Natural killer cell (primary cell): Measurements from ENCODE around the gene UBE2QL1. TPM values are rescaled to one million over a fixed set of nuclear protein-coding genes. Genes with fewer than 3 reads are reported as not detected.

Experiments used
- ATAC-seq, 3 donors: fragments of 150-1000 bp in 2 of 3; fragments of 200-7000 bp in 1 of 3; cut with Tn5 transposase; 1 replicate in 1 of 3; 2 replicates in 2 of 3; pipeline ENCODE4 v1.10.0; 2021; ENCODE audit warnings: mild to moderate bottlenecking in 2 of 3, moderate library complexity in 2 of 3
- DNase-seq, 2 donors: peaks; one replicate each; pipeline versions ENCODE4 v3.0.0 to v3.0.0-alpha.2; 2013 to 2021; ENCODE audit warnings: mixed read lengths in 1 of 2
- H3K27ac ChIP-seq: one replicate; pipeline ENCODE4 v1.5.1; 2013; ENCODE audit warnings: mild to moderate bottlenecking, low read length
- H3K27me3 ChIP-seq: one replicate; pipeline ENCODE4 v1.6.1; 2013; ENCODE audit warnings: low read length; ENCODE audit not compliant: control insufficient read depth, insufficient read depth
- H3K36me3 ChIP-seq: one replicate; pipeline ENCODE4 v1.6.1; 2013; ENCODE audit warnings: low read length; ENCODE audit not compliant: control insufficient read depth, insufficient read depth
- H3K4me1 ChIP-seq: one replicate; pipeline ENCODE4 v1.6.1; 2013; ENCODE audit warnings: low read length; ENCODE audit not compliant: control insufficient read depth, insufficient read depth
- H3K4me3 ChIP-seq: one replicate; pipeline ENCODE4 v1.5.1; 2013; ENCODE audit warnings: low read length
- H3K9me3 ChIP-seq: one replicate; pipeline ENCODE4 v1.6.1; 2013; ENCODE audit warnings: low read length; ENCODE audit not compliant: control insufficient read depth, insufficient read depth
- H3K27ac Mint-ChIP-seq, 2 donors: one replicate each; pipeline ENCODE4 v1.8.0; 2022; ENCODE audit warnings: mild to moderate bottlenecking in 2 of 2, mixed read lengths in 2 of 2, moderate library complexity in 1 of 2
- H3K27me3 Mint-ChIP-seq, 2 donors: one replicate each; pipeline ENCODE4 v1.8.0; 2022; ENCODE audit warnings: low read depth in 2 of 2, mixed read lengths in 2 of 2
- H3K36me3 Mint-ChIP-seq: one replicate; pipeline ENCODE4 v1.8.0; 2022; ENCODE audit warnings: mixed read lengths
- H3K4me1 Mint-ChIP-seq, 2 donors: one replicate each; pipeline ENCODE4 v1.8.0; 2022; ENCODE audit warnings: mixed read lengths in 2 of 2
- H3K4me3 Mint-ChIP-seq: one replicate; pipeline ENCODE4 v1.8.0; 2022; ENCODE audit warnings: mild to moderate bottlenecking, moderate library complexity, mixed read lengths
- H3K9me3 Mint-ChIP-seq, 2 donors: one replicate each; pipeline ENCODE4 v1.8.0; 2022; ENCODE audit warnings: mixed read lengths in 2 of 2
- WGBS: methylation state at CpG from one replicate; pipeline ENCODE4 v1.1.7; 2013; ENCODE audit warnings: missing lambda C conversion rate; ENCODE audit not compliant: insufficient coverage; 5-methylcytosine and 5-hydroxymethylcytosine counted together
- intact Hi-C: fragments of 100-400 bp; cut with micrococcal nuclease; formaldehyde crosslinking; loops from one replicate; pipeline ENCODE4 v1.14.2; 2022
- total RNA-seq, 4 donors: library from RNA; stranded (reverse); fragments of 120-200 nt in 1 of 4; gene quantifications; one replicate each; pipeline versions ENCODE4 v1.2.3 to v1.2.4, GENCODE V29; 2013 to 2022
- TF ChIP-seq, protein P1 (sequence below): fragments of 200-600 bp; IDR thresholded peaks from one replicate; pipeline ENCODE4 v1.8.0; 2022; ENCODE audit warnings: antibody characterized with exemption

UBE2QL1 gene
- total RNA-seq, 3 donors from 2014 or later (not counting 1 experiment from before 2014, with no cell fraction given) = not detected

DNA sequence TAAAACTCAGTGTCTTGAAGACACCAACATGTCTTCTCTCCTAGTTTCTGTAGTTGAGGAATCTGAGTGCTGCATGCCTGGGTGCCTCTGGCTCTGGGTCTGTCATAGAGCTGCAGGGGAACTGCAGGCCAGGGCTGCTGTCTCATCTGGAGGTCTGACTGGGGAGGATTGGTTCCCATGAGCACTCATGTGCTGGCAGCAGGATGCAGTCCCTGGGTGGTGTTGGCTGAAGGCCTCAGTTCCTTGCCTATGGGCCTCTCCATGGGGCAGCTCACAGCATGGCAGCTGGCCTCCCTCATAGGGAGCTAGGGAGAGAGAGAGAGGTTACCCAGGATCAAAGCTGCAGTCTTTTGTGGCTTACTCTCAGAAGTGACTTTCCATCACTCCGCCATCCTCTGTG is 22.6 kb downstream of the UBE2QL1 start:
- WGBS = 88% methylated on average over 1 of the region's 1 CpG
- Mint-ChIP-seq H3K27me3 (peaks cover 8 to 13% of the 10 kb centered on the region in 2 donors), H3K27ac (no peak overlapping the region), H3K9me3 (no peaks in the 10 kb centered on the region), H3K4me1 (no peaks in the 10 kb centered on the region), H3K36me3 (no peaks in the 10 kb centered on the region), H3K4me3 (no peak overlapping the region)
- Histone ChIP-seq H3K4me1 (no peaks in the 10 kb centered on the region), H3K27me3 (no peaks in the 10 kb centered on the region), H3K4me3 (no peak overlapping the region), H3K27ac (no peak overlapping the region), H3K36me3 (no peaks in the 10 kb centered on the region), H3K9me3 (no peaks in the 10 kb centered on the region)
- TF ChIP-seq, protein P1, sequence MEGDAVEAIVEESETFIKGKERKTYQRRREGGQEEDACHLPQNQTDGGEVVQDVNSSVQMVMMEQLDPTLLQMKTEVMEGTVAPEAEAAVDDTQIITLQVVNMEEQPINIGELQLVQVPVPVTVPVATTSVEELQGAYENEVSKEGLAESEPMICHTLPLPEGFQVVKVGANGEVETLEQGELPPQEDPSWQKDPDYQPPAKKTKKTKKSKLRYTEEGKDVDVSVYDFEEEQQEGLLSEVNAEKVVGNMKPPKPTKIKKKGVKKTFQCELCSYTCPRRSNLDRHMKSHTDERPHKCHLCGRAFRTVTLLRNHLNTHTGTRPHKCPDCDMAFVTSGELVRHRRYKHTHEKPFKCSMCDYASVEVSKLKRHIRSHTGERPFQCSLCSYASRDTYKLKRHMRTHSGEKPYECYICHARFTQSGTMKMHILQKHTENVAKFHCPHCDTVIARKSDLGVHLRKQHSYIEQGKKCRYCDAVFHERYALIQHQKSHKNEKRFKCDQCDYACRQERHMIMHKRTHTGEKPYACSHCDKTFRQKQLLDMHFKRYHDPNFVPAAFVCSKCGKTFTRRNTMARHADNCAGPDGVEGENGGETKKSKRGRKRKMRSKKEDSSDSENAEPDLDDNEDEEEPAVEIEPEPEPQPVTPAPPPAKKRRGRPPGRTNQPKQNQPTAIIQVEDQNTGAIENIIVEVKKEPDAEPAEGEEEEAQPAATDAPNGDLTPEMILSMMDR = no peak
- no peak for DNase-seq
- ATAC-seq = no peak
- intact Hi-C loops = no loop called here

DNA sequence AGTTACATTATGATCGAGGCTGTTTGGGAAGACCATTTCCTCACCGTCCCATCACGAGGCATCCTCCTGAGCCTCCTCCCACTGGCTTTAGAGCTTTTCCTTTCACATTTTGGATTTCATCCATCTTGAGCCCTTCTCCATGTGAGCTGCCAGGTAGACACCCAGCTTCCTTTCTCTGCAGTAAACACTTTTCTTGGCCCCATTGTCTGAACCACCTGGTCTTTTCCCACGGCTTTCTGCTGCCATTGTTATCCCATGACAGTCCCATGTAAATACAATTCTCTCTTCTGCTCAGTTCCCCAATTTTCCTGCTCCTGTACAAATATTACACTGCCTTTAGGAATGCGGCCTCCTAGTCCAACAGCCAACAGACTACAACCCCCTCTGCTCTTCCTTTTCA is 24.1 kb downstream of the UBE2QL1 start:
- Histone ChIP-seq H3K36me3 (no peaks in the 10 kb centered on the region), H3K4me1 (no peaks in the 10 kb centered on the region), H3K27me3 (no peaks in the 10 kb centered on the region), H3K27ac (no peak overlapping the region), H3K9me3 (no peaks in the 10 kb centered on the region), H3K4me3 (no peak overlapping the region)
- Mint-ChIP-seq H3K4me1 (no peaks in the 10 kb centered on the region), H3K27ac (no peak overlapping the region), H3K36me3 (no peaks in the 10 kb centered on the region), H3K27me3 (peaks cover 8 to 11% of the 10 kb centered on the region in 2 donors), H3K9me3 (no peaks in the 10 kb centered on the region), H3K4me3 (no peak overlapping the region)
- DNase-seq = no peak
- WGBS = 82% methylated on average over 5 of the region's 5 CpGs
- ATAC-seq = no peak
- intact Hi-C loops = no loop called here
- TF ChIP-seq, protein P1 = no peak

DNA sequence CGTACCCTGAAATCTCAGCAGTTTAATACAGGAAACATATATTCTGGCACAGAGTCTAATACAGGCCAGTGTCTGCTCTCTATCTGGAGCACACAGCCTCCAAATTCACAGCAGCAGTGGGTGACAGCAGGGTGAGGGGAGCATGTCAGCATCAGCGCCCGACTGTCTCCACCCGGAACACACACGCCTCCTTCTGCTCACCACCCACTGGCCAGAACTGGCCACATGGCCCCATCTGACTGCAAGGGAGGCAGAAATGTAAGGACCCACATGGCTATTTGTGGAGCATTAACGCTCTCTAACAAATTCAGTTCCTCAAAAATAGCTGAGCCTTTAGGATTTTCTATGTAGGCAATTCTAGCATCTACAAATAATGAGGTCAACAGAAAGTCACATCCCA is 24.6 kb downstream of the UBE2QL1 start:
- Mint-ChIP-seq H3K4me1 (no peaks in the 10 kb centered on the region), H3K4me3 (no peak overlapping the region), H3K27me3 (peaks cover 7 to 8% of the 10 kb centered on the region in 2 donors), H3K36me3 (no peaks in the 10 kb centered on the region), H3K27ac (no peak overlapping the region), H3K9me3 (no peaks in the 10 kb centered on the region)
- WGBS = 94% methylated on average over 6 of the region's 6 CpGs
- H3K27ac ChIP-seq = no peak overlapping the region
- ATAC-seq (no peak), DNase-seq (no peak)
- H3K27me3 ChIP-seq = no peaks in the 10 kb centered on the region
- H3K9me3 ChIP-seq = no peaks in the 10 kb centered on the region
- TF ChIP-seq, protein P1 = no peak
- no peaks in the 10 kb centered on the region for H3K36me3 ChIP-seq
- no peaks in the 10 kb centered on the region for H3K4me1 ChIP-seq
- H3K4me3 ChIP-seq = no peak overlapping the region
- intact Hi-C loops = no loop called here

DNA sequence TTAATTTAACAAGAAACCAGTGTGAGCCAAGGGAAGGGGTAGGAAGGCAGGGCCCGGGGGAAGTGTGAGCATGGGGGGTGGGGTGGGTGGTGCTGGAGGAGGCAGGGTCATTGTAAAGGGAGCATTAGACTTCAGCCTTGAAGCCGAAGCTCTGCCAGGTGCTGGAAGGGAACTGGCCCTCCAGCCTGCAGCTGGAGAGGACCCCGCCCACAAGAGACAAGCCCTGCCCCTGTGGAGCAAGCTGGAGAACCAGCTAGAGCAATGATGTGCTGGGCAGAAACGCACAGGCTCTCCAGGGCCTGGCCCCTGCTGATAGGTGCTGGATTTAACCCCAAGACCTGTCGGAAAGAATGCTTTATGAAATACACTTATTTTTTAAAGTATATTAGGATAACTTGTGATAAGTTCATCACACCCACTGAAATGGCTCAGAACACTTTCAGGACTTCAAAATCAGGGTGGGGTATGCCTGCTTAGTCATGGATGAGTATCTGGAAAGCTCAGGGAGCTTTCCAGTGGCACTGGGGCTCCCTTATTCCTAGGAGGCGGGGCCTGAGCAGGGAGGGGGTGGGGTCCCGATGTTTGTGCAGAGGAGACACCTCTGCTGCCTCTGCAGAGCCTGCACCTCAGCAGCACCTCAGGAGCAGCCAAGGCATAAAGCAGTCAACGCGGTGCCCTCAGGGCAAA is 27.1 kb downstream of the UBE2QL1 start:
- H3K27me3 Mint-ChIP-seq = peaks cover 5 to 7% of the 10 kb centered on the region in 2 donors

More for the DNA sequence above, 27.1 kb downstream of the UBE2QL1 start:
- intact Hi-C loops = no loop called here
- Mint-ChIP-seq H3K36me3 (no peaks in the 10 kb centered on the region), H3K4me1 (no peaks in the 10 kb centered on the region), H3K9me3 (no peaks in the 10 kb centered on the region), H3K27ac (no peak overlapping the region), H3K4me3 (no peak overlapping the region)
- no peak overlapping the region for H3K4me3 ChIP-seq
- 62% methylated on average over 8 of the region's 9 CpGs for WGBS
- TF ChIP-seq, protein P1 = no peak
- DNase-seq (no peak), ATAC-seq (no peak)
- no peaks in the 10 kb centered on the region for H3K4me1 ChIP-seq
- H3K9me3 ChIP-seq = no peaks in the 10 kb centered on the region
- no peak overlapping the region for H3K27ac ChIP-seq
- no peaks in the 10 kb centered on the region for H3K27me3 ChIP-seq
- H3K36me3 ChIP-seq = no peaks in the 10 kb centered on the region
